GM19238 (cell line): ENCODE data around the gene MYT1.
A peak's percentile ranks its signal among the peaks of the same experiment; 100 is the strongest.
"Not testable (repeated sequence)": the region's sequence is repeated elsewhere in the genome, so short reads cannot be mapped to it uniquely, and the experiment has no call there.

Experiments used
- DNase-seq: peaks from one replicate; pipeline ENCODE4 v3.0.0; 2011; ENCODE audit warnings: low spot score; ENCODE audit not compliant: insufficient read length

The MYT1 gene

DNA sequence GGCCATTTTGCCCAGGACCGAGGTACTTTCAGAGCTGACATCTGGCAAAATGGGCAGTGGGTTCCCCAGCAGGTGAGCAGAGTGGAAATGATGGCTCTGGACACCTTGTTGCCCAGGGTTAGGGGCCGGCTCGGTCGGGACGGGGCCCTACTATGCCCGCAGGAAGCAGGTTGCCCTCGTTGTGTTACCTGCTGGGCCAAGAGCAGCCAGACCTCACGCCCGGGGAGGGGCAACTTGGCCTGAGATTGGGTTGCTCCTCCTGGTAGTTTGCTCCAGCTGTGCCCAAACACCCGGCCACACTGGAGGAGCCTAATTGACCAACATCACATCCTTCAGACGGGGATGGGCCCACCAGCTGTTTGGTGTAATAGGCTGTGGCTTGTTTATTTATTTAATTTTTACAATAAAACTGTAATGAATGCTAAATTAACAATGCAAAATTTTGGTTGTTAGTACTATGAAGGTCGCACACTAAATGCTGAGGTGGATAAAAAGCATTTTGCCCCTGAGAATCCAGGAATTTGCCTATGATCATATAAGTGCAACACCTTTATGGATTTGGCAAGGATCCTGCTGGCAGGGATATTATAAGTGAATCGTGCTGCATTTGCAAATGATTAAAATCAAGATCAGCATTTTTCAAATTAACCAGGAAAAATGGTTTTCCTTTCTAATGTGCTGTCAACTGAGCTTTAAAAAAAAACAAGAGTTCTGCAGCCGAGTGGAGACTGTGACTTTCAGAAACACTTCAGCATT, 64.7 kb downstream of the MYT1 start:
- DNase-seq, result no peak

- DNase-seq, result no peak
These were observed 65.3 kb downstream of the MYT1 start for GRCh38 chr20:64229507-64230061.

DNA sequence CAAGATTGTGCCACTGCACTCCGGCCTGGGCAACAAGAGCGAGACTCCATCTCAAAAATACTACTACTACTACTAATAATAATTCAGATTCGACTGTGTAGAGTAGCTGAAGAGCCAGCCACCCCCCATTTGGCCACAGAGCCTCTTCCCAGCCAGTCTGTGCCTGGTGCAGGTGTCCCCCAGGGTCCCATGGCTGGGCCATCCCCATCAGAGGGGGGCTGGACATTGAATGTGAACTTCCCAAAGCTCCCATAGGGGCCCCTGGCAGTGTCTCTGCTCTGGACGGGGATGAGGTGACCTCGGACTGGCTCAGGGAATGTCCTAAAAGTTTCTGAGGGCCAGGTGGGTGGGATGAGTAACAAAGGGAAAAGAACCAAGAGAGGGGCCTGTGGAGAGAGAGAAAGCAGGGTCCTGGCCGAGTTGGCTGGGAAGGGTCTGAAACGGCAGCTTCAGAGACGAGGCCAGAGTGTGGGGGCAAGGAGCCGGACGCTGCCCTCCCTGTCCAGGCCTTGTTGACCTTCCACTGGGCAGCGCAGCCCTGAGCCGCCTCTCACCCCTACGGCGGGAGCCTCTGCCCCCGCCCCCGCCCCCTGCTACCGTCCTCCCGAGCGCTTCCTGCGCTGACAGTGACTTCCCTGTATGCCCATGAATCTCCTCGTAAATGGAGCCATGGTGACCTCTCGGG, 66.4 kb downstream of the MYT1 start:
- DNase-seq, result no peak

DNA sequence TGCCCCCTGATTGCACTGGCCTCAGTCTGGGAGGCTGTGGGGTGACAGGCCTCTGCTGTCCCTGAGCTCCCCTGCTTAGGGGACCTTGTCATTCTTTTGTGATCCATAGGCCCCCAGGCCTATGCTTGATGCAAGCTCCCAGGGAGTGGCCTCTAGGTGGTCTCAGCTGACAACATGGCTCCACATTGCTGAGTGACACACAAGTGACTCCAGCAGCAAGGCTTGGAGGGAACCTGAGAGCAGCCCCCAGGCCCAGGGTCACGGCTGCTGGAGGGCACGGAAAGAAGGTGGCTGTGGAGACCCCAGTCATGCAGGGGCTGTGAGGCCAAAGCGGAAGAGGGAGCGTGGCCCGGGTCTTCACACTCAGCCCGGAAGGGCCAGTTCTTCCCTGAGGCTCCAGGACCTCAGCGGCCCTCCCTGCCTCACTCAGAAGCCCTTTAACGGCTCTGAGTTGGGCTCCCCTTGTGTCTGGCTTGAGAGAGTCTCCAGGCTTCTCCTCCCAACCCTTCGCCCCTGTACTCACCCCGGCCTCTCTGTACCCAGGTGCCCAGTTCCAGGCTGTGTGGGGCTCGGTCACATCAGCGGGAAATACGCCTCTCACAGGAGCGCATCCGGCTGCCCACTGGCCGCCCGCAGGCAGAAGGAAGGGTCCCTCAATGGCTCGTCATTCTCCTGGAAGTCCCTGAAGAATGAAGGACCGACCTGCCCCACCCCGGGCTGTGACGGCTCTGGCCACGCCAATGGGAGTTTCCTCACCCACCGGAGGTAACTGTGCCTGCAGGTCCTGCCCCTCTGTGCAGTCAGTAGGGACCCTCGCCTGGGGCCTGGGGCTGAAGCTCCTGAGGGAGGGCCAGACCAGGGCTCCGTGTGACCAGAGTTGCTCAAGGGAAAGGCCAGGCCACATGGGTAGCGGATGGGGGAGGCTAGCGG, 67.6 kb downstream of the MYT1 start:
- DNase-seq, result no peak

DNA sequence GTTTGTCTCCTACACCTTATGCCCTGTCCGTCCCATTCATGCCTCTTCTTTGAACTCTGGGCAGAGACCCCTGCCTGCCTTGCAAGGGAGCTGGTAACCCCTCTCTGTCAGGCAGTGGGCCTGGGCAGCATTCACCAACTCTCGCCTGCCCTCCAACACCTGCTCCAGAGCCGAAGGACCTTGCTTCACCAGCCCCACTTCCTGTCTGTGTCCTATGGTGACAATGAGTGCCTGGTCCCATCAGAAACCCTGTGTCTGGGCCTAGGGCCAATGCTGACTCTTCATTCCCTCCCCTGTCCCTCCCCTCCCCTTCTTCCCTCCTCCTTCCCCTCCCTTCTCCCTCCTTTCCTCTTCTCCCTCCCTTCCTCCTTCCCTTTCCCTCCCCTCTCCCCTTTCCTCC, 68.5 kb downstream of the MYT1 start:
- DNase-seq, result no peak

DNA sequence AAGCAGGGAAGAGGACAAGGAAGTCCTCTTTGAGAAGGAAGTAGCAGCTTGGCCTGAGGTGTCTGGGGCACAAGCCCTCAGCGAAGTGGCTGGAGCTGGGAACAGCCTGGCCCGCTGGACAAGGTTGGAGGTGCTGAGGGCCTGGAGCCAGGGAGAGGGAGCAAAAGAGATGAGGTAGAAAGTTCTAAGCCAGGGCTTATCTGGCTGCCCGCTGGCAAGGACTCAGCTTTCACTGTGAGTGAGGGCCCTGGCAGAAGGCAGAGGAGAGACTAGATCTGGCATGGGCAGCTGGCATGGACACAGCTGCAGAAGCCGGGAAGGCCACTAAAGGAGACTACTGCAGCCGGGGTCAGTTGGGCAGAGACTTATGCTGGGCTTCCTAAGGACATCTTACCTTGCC, 69.5 kb downstream of the MYT1 start:
- DNase-seq, result no peak

- no peak for DNase-seq
These were observed 70.1 kb downstream of the MYT1 start for GRCh38 chr20:64234291-64234791.

DNA sequence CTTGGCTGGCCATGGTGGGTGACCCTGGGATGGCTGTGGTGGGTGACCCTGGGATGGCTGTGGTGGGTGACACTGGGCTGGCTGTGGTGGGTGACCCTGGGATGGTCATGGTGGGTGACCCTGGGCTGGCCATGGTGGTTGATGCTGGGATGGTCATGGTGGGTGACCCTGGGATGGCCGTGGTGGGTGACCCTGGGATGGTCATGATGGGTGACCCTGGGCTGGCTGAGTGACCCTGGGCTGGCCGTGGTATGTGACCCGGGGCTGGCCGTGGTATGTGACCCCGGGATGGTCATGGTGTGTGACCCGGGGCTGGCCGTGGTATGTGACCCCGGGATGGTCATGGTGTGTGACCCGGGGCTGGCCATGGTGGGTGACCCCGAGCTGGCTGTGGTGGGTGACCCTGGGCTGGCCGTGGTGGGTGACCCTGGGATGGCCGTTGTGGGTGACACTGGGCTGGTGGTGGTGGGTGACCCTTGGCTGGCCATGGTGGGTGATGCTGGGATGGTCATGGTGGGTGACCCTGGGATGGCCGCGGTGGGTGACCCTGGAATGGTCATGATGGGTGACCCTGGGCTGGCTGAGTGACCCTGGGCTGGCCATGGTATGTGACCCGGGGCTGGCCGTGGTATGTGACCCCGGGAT, 70.8 kb downstream of the MYT1 start:
- DNase-seq, result not testable (repeated sequence)

GRCh38 chr20:64236137-64237088, 72.2 kb downstream of the MYT1 start:
- no peak for DNase-seq

GRCh38 chr20:64237316-64237715, 73.1 kb downstream of the MYT1 start:
- no peak for DNase-seq

- DNase-seq, result no peak
These were observed 74.0 kb downstream of the MYT1 start for GRCh38 chr20:64238115-64238825.

- peak; percentile 65 for DNase-seq
These were observed 74.7 kb downstream of the MYT1 start for GRCh38 chr20:64238851-64239387.

DNA sequence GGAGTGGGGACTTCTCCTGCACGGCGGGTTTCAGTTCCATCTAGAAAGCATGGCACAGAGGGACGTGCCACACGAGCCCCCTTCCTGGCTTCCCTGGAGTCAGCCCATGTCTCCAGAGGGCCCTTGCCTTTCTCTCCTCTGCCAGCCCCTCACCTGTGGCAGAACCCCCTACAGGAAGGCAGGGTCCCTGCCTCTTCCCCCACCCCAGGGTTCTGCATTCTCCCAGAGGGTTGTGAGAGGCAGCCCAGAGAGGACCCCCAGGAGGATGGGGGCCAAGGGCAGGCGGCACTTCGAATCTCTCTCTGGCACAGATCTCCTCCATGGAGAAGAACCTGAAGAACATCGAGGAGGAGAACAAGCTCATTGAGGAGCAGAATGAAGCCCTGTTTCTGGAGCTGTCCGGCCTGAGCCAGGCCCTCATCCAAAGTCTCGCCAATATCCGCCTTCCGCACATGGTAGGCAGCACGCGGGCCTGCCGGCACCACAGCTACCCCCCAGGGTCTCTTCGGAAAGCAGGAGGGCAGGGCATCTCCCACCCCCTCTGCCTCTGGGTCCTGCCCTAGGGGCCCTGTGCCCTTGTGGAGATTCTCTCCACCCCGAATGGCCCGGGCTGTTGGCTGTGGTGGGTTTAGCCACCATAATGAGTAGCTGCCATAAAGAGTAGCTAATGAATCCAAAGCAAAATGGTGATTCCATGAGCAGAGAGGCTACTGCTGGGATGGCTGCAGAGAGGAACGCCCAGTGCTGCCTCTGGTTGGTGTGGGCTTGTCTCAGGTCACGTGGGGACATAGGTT, 75.4 kb downstream of the MYT1 start:
- no peak for DNase-seq

DNA sequence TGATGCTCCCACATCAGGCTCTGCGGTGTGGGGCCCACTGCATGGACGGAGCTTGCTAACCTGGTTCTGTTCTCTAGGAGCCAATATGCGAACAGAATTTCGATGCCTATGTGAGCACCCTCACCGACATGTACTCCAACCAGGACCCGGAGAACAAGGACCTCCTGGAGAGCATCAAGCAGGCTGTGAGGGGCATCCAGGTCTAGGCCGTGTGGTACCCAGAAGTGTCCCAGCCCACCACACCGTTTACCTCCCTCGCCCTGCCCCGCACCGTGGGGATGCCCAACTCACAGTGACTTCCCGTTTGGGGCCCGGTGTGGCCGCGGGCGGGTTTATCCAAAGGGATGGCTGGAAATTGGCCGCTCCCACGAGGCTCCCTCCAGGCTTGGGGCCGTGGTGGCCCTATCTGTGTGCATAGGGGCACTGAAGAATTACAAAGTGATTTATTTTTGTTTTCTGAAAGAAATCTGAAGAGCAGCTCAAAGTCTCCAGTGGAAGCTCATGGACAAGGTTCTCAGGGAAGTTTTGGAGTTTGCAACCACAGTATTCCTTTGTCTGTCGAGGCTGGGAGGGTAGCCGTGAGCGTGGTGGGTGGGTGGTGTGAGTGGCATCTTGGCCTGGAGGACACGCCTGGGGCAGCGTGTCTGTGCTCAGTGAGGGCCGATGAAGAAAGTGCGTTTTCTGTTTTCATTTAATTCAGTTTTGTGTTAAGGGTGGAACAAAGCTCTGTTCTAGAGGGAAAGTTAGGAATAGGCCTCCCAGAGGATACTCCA, 76.2 kb downstream of the MYT1 start:
- DNase-seq, result no peak

DNA sequence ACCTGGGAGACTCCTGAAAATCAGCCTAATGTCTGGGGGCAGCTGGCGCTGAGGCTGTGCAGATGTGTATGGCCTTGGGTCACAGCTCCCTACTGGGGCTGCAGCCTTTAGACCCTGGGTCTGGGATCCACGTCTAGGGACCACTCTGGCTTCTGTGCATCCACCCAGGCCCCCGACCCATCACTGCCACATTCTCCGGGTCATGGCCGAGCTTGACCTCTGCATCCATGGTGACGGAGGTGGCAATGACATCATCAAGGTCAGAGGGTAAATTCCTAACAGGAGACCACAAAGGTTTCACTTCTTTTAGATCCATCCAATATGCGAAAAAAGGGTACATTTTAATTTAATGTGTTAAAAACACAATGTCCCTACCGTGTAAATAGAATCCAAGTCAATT, 76.8 kb downstream of the MYT1 start:
- no peak for DNase-seq

- no peak for DNase-seq
These were observed 77.9 kb downstream of the MYT1 start for GRCh38 chr20:64242003-64242796.
